A549 (cell line): ENCODE results near the gene FUZ.

ENCODE experiments used
- CTCF ChIP-seq: fragments of >200 bp; sonication (Bioruptor Twin); formaldehyde crosslinking; IDR thresholded peaks from 3 replicates; pipeline ENCODE4 v1.5.1; 2016
- EP300 ChIP-seq, 2 experiments: fragments of >200 bp; sonication (Bioruptor Twin); formaldehyde crosslinking; IDR thresholded peaks; 2 replicates in 1 of 2; 3 replicates in 1 of 2; pipeline ENCODE4 v1.6.1; 2016 to 2017
- HOXB13 ChIP-seq: fragments of 250-450 bp; sonication (Bioruptor Pico); IDR thresholded peaks from 2 replicates; pipeline ENCODE4 v1.5.0; 2020; ENCODE audit warnings: low read depth, mild to moderate bottlenecking, moderate library complexity
- JUN ChIP-seq, 2 experiments: fragments of >200 bp; sonication (Bioruptor Twin); formaldehyde crosslinking; IDR thresholded peaks; 2 replicates in 1 of 2; 3 replicates in 1 of 2; pipeline ENCODE4 v1.6.1; 2016 to 2017
- MYC ChIP-seq: IDR thresholded peaks from 2 replicates; pipeline ENCODE4 v1.6.1; 2012; ENCODE audit warnings: mild to moderate bottlenecking, inconsistent platforms, low read length, improper control_type of control experiment, borderline replicate concordance
- PHF8 ChIP-seq: fragments of 200-600 bp; sonication (generic); IDR thresholded peaks from 2 replicates; pipeline ENCODE4 v1.6.1; 2016; ENCODE audit warnings: low read depth, mild to moderate bottlenecking, antibody characterized with exemption, moderate library complexity, borderline replicate concordance
- POLR2A ChIP-seq: IDR thresholded peaks from 2 replicates; pipeline ENCODE4 v1.6.1; 2012; ENCODE audit warnings: mild to moderate bottlenecking, low read length
- RCOR1 ChIP-seq: fragments of 150-350 bp; IDR thresholded peaks from 2 replicates; pipeline ENCODE4 v1.6.1; 2014; ENCODE audit warnings: antibody characterized with exemption, low read length, low read depth
- RFX5 ChIP-seq: fragments of 450-650 bp; IDR thresholded peaks from 2 replicates; pipeline ENCODE4 v1.7.1; 2014; ENCODE audit warnings: antibody characterized with exemption, mild to moderate bottlenecking, moderate library complexity
- SMC3 ChIP-seq: fragments of >200 bp; sonication (Bioruptor Twin); formaldehyde crosslinking; IDR thresholded peaks from 3 replicates; pipeline ENCODE4 v1.6.1; 2018; ENCODE audit warnings: inconsistent platforms
- TP53 ChIP-seq: fragments of 250-450 bp; sonication (Bioruptor Pico); IDR thresholded peaks from 2 replicates; pipeline ENCODE4 v1.5.0; 2021; ENCODE audit warnings: mild to moderate bottlenecking, moderate library complexity
- USF2 ChIP-seq: fragments of 450-650 bp; IDR thresholded peaks from 2 replicates; pipeline ENCODE4 v1.6.1; 2014; ENCODE audit warnings: antibody characterized with exemption
- TF ChIP-seq, protein P1 (sequence below): IDR thresholded peaks from 2 replicates; pipeline ENCODE4 v1.6.1; 2012

GRCh38 chr19:49811328-49811727 lies 1.8 kb downstream of the FUZ start:
- no peak for TF ChIP-seq CTCF
- no peak for TF ChIP-seq TP53 (CRISPR knock-in tag)
- TF ChIP-seq RCOR1: no peak
- TF ChIP-seq MYC: no peak
- TF ChIP-seq JUN (IDR thresholded peaks at IDR 0.05): no peak
- TF ChIP-seq SMC3: no peak
- no peak for TF ChIP-seq RFX5
- TF ChIP-seq USF2: no peak
- TF ChIP-seq PHF8: no peak
- TF ChIP-seq, protein P1, sequence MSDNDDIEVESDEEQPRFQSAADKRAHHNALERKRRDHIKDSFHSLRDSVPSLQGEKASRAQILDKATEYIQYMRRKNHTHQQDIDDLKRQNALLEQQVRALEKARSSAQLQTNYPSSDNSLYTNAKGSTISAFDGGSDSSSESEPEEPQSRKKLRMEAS: no peak
- TF ChIP-seq HOXB13: no peak
- no peak for TF ChIP-seq EP300 (IDR thresholded peaks at IDR 0.05)
- TF ChIP-seq POLR2A: no peak
